ENCODE measurements around the gene IFNA2. TPM values are rescaled to one million over a fixed set of nuclear protein-coding genes. Genes with fewer than 3 reads are reported as not detected.

IFNA2 gene
- total RNA-seq, 1 donor from 2014 or later = not detected

DNA sequence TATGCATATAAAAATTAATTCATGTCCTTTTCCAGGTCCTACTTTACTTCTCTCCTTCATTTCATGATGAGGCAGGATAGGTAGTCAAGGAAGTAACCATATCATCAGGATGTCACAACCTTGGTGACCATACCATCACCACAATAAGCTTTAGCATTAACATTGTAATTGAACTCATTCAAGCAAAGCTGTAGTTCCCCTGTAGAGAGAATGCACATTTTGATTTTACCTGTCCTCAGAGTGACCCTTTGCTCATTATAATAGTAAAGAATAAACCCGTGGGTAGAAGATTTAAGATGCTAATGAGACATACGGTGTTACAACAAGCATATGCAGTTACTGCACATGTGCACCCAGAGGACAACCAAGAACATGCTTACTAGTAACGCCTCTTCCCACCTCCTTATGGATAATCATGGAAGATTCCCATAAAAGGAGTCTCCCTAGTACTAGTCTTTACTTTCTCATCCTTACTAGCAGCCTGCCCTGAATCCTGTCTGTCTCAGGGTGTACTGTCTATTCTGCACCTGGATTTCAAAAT is 36.7 kb downstream of the IFNA2 start:
- no peak overlapping the region for H3K9ac ChIP-seq (ENCODE audit: low read length)
- no peak overlapping the region for H2AFZ ChIP-seq (ENCODE audit: low read depth, low read length)
- no peak for DNase-seq (ENCODE audit: low read depth)
- no peaks in the 10 kb centered on the region for H3K36me3 ChIP-seq (ENCODE audit: insufficient read depth, low read length)
- Mint-ChIP-seq H3K27ac (ENCODE audit: unreplicated experiment) (no peak overlapping the region), H3K36me3 (ENCODE audit: low read depth, unreplicated experiment) (no peaks in the 10 kb centered on the region), H3K27me3 (ENCODE audit: low read depth, unreplicated experiment) (no peaks in the 10 kb centered on the region), H3K4me1 (ENCODE audit: low read depth, unreplicated experiment) (no peaks in the 10 kb centered on the region), H3K4me3 (ENCODE audit: unreplicated experiment) (no peak overlapping the region), H3K9me3 (ENCODE audit: unreplicated experiment) (peaks cover 10% of the 10 kb centered on the region)
- no peak overlapping the region for H3K4me3 ChIP-seq (ENCODE audit: insufficient read depth, low read depth, low read length)
- TF ChIP-seq, protein P1, sequence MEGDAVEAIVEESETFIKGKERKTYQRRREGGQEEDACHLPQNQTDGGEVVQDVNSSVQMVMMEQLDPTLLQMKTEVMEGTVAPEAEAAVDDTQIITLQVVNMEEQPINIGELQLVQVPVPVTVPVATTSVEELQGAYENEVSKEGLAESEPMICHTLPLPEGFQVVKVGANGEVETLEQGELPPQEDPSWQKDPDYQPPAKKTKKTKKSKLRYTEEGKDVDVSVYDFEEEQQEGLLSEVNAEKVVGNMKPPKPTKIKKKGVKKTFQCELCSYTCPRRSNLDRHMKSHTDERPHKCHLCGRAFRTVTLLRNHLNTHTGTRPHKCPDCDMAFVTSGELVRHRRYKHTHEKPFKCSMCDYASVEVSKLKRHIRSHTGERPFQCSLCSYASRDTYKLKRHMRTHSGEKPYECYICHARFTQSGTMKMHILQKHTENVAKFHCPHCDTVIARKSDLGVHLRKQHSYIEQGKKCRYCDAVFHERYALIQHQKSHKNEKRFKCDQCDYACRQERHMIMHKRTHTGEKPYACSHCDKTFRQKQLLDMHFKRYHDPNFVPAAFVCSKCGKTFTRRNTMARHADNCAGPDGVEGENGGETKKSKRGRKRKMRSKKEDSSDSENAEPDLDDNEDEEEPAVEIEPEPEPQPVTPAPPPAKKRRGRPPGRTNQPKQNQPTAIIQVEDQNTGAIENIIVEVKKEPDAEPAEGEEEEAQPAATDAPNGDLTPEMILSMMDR (IDR thresholded peaks at IDR 0.05; ENCODE audit: insufficient read depth, low read depth, low read length) = no peak
- no peak for TF ChIP-seq EZH2 (IDR thresholded peaks at IDR 0.05; ENCODE audit: insufficient read depth, low read length)
- H3K79me2 ChIP-seq (ENCODE audit: insufficient read depth, low read length) = no peaks in the 10 kb centered on the region
- H3K27ac ChIP-seq (ENCODE audit: low read depth, low read length) = no peak overlapping the region
- H3K27me3 ChIP-seq (ENCODE audit: insufficient read depth, low read length) = peaks cover 17% of the 10 kb centered on the region
- no peaks in the 10 kb centered on the region for H3K9me3 ChIP-seq (ENCODE audit: insufficient read depth, low read depth, low read length)
- no peak overlapping the region for H3K4me2 ChIP-seq (ENCODE audit: low read length)
- H4K20me1 ChIP-seq (ENCODE audit: insufficient read depth, low read length) = no peaks in the 10 kb centered on the region
- no peak for FAIRE-seq
- no peaks in the 10 kb centered on the region for H3K4me1 ChIP-seq (ENCODE audit: insufficient read depth, low read length)

DNA sequence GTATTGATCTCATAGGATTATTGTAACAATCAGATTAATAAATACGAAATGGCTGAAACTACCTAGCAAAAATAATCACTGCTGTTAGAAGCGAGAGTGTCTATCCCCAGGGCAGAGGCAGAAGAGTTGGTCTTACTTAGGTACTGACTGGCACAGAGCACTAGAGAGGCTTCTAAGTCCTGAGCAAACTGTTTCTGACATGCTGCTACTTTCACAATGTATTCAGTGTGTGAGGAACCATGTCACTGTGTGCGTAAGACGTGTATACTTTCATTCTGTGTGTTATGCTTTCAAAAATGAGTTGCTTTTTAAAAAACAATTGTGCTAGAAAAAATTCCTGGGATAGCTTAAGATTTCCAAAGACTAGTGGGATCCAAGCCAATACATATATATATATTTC is 44.5 kb downstream of the IFNA2 start:
- Histone ChIP-seq H3K9me3 (ENCODE audit: insufficient read depth, low read depth, low read length) (no peaks in the 10 kb centered on the region), H3K4me3 (ENCODE audit: insufficient read depth, low read depth, low read length) (no peak overlapping the region), H3K27ac (ENCODE audit: low read depth, low read length) (no peak overlapping the region), H3K79me2 (ENCODE audit: insufficient read depth, low read length) (no peaks in the 10 kb centered on the region), H3K4me1 (ENCODE audit: insufficient read depth, low read length) (no peaks in the 10 kb centered on the region), H3K4me2 (ENCODE audit: low read length) (no peak overlapping the region), H3K9ac (ENCODE audit: low read length) (no peak overlapping the region), H3K27me3 (ENCODE audit: insufficient read depth, low read length) (no peaks in the 10 kb centered on the region), H3K36me3 (ENCODE audit: insufficient read depth, low read length) (no peaks in the 10 kb centered on the region), H2AFZ (ENCODE audit: low read depth, low read length) (no peak overlapping the region), H4K20me1 (ENCODE audit: insufficient read depth, low read length) (no peaks in the 10 kb centered on the region)
- no peak overlapping the region for H3K4me3 Mint-ChIP-seq (ENCODE audit: unreplicated experiment)
- H3K9me3 Mint-ChIP-seq (ENCODE audit: unreplicated experiment) = peaks cover 7% of the 10 kb centered on the region
- H3K27me3 Mint-ChIP-seq (ENCODE audit: low read depth, unreplicated experiment) = no peaks in the 10 kb centered on the region
- TF ChIP-seq, protein P1 (IDR thresholded peaks at IDR 0.05; ENCODE audit: insufficient read depth, low read depth, low read length) = no peak
- no peak for TF ChIP-seq EZH2 (IDR thresholded peaks at IDR 0.05; ENCODE audit: insufficient read depth, low read length)
- H3K27ac Mint-ChIP-seq (ENCODE audit: unreplicated experiment) = no peak overlapping the region
- DNase-seq (ENCODE audit: low read depth) = no peak
- no peaks in the 10 kb centered on the region for H3K4me1 Mint-ChIP-seq (ENCODE audit: low read depth, unreplicated experiment)
- no peak for FAIRE-seq
- no peaks in the 10 kb centered on the region for H3K36me3 Mint-ChIP-seq (ENCODE audit: low read depth, unreplicated experiment)

DNA sequence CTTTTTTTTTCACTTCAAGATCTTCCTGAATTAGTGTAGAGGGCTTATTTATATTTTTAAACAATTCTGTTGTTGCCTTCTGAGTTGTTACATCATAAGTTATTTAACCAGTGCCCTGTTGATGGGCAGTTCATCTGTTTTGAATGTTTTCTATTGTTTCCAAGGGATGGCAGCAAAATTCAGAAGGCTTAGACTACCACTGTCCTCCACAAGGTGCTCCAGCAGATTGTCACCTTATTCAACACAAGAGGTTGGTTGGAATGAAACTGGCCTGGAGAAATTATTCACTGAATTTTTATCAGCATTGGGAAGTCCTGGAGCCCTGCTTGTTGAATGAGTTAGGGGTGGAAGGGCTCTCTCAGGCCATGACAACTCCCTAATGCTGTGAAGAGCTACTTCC is 48.7 kb downstream of the IFNA2 start:
- Histone ChIP-seq H3K9me3 (ENCODE audit: insufficient read depth, low read depth, low read length) (no peaks in the 10 kb centered on the region), H3K4me2 (ENCODE audit: low read length) (no peak overlapping the region), H3K27me3 (ENCODE audit: insufficient read depth, low read length) (no peaks in the 10 kb centered on the region), H2AFZ (ENCODE audit: low read depth, low read length) (no peak overlapping the region), H3K79me2 (ENCODE audit: insufficient read depth, low read length) (peaks cover 38% of the 10 kb centered on the region), H3K4me1 (ENCODE audit: insufficient read depth, low read length) (peaks cover 17% of the 10 kb centered on the region), H4K20me1 (ENCODE audit: insufficient read depth, low read length) (peaks cover 28% of the 10 kb centered on the region), H3K27ac (ENCODE audit: low read depth, low read length) (no peak overlapping the region), H3K9ac (ENCODE audit: low read length) (no peak overlapping the region), H3K4me3 (ENCODE audit: insufficient read depth, low read depth, low read length) (no peak overlapping the region), H3K36me3 (ENCODE audit: insufficient read depth, low read length) (no peaks in the 10 kb centered on the region)
- Mint-ChIP-seq H3K27me3 (ENCODE audit: low read depth, unreplicated experiment) (no peaks in the 10 kb centered on the region), H3K9me3 (ENCODE audit: unreplicated experiment) (no peaks in the 10 kb centered on the region), H3K4me3 (ENCODE audit: unreplicated experiment) (peak overlapping the region; percentile 92), H3K4me1 (ENCODE audit: low read depth, unreplicated experiment) (peaks cover 24% of the 10 kb centered on the region), H3K27ac (ENCODE audit: unreplicated experiment) (no peak overlapping the region), H3K36me3 (ENCODE audit: low read depth, unreplicated experiment) (peaks cover 11% of the 10 kb centered on the region)
- TF ChIP-seq, protein P1 (IDR thresholded peaks at IDR 0.05; ENCODE audit: insufficient read depth, low read depth, low read length) = no peak
- no peak for TF ChIP-seq EZH2 (IDR thresholded peaks at IDR 0.05; ENCODE audit: insufficient read depth, low read length)
- no peak for FAIRE-seq
- no peak for DNase-seq (ENCODE audit: low read depth)
